ENCODE measurements around the gene PRKAG2. TPM values are rescaled to one million over a fixed set of nuclear protein-coding genes. Genes with fewer than 3 reads are reported as not detected.

PRKAG2 gene
- total and polyA plus RNA-seq, 5 donors = 162 to 298 (median 181) TPM

- Histone ChIP-seq H3K4me3 (ENCODE audit: low read length) (no peak overlapping the region), H3K4me1 (ENCODE audit: control insufficient read depth, insufficient read depth, low read length) (peaks cover 6% of the 10 kb centered on the region), H3K27ac (ENCODE audit: low read length) (no peak overlapping the region), H3K27me3 (ENCODE audit: control insufficient read depth, insufficient read depth) (no peaks in the 10 kb centered on the region), H3K9me3 (ENCODE audit: control insufficient read depth, low read length) (no peaks in the 10 kb centered on the region)
- intact Hi-C loops (cut with DNase I) = loop anchor here (5.0 to 10.0 kb wide), 5 partner anchors 187 to 394 kb away; no protein-coding TSS in a partner anchor
- DNase-seq = peak in 1 of 3 donors; percentile 9
- no peak for ATAC-seq
- 72% methylated on average over 18 of the region's 18 CpGs for WGBS
These were observed 118.0 kb downstream of the PRKAG2 start for GRCh38 chr7:151758622-151759540.

DNA sequence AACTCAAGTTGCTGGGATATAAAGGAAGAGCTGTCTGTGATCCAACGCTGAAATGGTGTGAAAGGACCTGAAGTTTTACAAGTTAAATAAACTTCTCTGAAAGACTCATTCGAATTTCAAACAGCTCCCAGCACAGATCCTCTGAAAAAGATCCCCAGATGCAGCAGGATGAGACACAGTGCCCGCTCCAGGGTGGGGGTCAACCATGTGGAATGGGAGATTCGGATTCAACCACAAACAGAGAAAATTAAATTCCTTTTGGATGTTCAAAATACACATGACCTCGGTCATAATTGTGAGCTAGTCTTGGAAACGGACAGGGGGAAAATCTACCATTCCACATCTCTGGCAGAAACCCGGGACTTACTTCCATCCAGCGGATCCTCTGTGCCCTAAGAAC, 119.6 kb downstream of the PRKAG2 start:
- 64% methylated on average over 8 of the region's 8 CpGs for WGBS
- intact Hi-C loops (cut with DNase I) = loop anchor here (5.0 to 10.0 kb wide), 5 partner anchors 185 to 392 kb away; no protein-coding TSS in a partner anchor
- H3K27ac ChIP-seq (ENCODE audit: low read length) = no peak overlapping the region

DNA sequence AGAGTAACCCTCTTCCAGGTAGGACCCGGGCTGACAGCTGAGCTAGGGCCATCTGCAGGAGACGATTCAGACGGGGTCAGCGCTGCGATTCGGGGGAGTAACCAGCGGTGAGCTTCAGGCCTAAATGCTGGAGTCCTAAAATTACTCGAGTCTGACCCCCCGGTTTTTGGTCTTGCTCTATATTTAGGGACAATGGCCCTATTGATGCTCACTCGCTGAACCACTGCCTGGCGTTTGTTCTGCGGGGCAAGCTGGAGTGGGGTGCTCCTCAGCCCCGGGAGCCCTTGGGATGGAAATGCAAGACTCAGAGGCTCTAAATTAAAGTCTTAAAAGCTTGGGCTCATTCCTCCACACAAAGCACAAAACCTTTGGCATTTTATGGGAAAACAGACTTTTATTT, 120.0 kb downstream of the PRKAG2 start:
- ATAC-seq (no peak), DNase-seq (no peak)
- 73% methylated on average over 13 of the region's 13 CpGs for WGBS
- Histone ChIP-seq H3K4me1 (ENCODE audit: control insufficient read depth, insufficient read depth, low read length) (peaks cover 6% of the 10 kb centered on the region), H3K27ac (ENCODE audit: low read length) (no peak overlapping the region), H3K27me3 (ENCODE audit: control insufficient read depth, insufficient read depth) (no peaks in the 10 kb centered on the region), H3K9me3 (ENCODE audit: control insufficient read depth, low read length) (no peaks in the 10 kb centered on the region), H3K4me3 (ENCODE audit: low read length) (no peak overlapping the region)
- intact Hi-C loops (cut with DNase I) = loop anchor here (5.0 to 10.0 kb wide), 5 partner anchors 185 to 392 kb away; no protein-coding TSS in a partner anchor

More for the DNA sequence above, 119.6 kb downstream of the PRKAG2 start:
- no peak for ATAC-seq
- DNase-seq = no peak
- H3K9me3 ChIP-seq (ENCODE audit: control insufficient read depth, low read length) = no peaks in the 10 kb centered on the region
- H3K4me1 ChIP-seq (ENCODE audit: control insufficient read depth, insufficient read depth, low read length) = peaks cover 6% of the 10 kb centered on the region
- no peak overlapping the region for H3K4me3 ChIP-seq (ENCODE audit: low read length)
- no peaks in the 10 kb centered on the region for H3K27me3 ChIP-seq (ENCODE audit: control insufficient read depth, insufficient read depth)

- no peak for ATAC-seq
- Histone ChIP-seq H3K27ac (ENCODE audit: low read length) (no peak overlapping the region), H3K27me3 (ENCODE audit: control insufficient read depth, insufficient read depth) (no peaks in the 10 kb centered on the region), H3K4me3 (ENCODE audit: low read length) (no peak overlapping the region), H3K4me1 (ENCODE audit: control insufficient read depth, insufficient read depth, low read length) (peaks cover 6% of the 10 kb centered on the region), H3K9me3 (ENCODE audit: control insufficient read depth, low read length) (no peaks in the 10 kb centered on the region)
- 85% methylated on average over 19 of the region's 19 CpGs for WGBS
- intact Hi-C loops (cut with DNase I) = loop anchor here (5.0 to 10.0 kb wide), 5 partner anchors 184 to 391 kb away; no protein-coding TSS in a partner anchor
- no peak for DNase-seq
These were observed 120.7 kb downstream of the PRKAG2 start for GRCh38 chr7:151756076-151756731.

DNA sequence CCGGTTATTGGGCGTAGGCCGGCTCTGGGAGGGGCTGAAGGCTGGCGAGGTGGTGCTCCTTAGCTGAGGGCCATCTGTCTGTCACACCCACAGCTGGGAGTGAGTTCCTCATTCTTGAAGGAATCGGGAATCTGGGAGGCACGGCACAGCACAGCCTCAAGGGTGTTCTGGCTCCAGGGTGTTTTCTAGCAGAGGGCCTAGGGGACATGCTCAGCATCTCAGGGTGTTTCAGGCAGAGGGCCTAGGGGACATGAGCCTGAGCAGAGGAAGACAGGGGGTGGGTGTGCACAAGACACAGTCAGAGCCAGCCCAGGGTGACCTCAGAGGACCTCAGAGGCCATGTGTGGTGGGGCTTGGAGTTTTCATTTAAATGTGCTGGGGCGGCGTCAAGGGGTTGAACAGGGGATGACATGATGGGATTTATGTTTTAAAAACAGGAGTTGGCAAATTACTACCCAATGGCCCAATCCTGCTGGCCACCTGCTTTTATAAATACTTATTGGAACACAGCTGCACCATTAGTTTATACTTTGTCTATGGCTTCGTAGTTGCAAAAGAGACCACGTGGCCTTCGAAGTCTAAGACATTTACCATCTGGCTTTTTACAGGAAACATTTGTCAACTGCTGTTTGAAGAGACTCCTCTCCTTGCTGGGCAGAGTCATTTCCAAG, 121.6 kb downstream of the PRKAG2 start:
- Histone ChIP-seq H3K9me3 (ENCODE audit: control insufficient read depth, low read length) (no peaks in the 10 kb centered on the region), H3K4me1 (ENCODE audit: control insufficient read depth, insufficient read depth, low read length) (peaks cover 6% of the 10 kb centered on the region), H3K27ac (ENCODE audit: low read length) (no peak overlapping the region), H3K27me3 (ENCODE audit: control insufficient read depth, insufficient read depth) (no peaks in the 10 kb centered on the region), H3K4me3 (ENCODE audit: low read length) (no peak overlapping the region)
- ATAC-seq (peak; percentile 11 to 23), DNase-seq (no peak)
- WGBS = 62% methylated on average over 11 of the region's 11 CpGs
- intact Hi-C loops (cut with DNase I) = loop anchor here (5.0 to 10.0 kb wide), 5 partner anchors 183 to 390 kb away; no protein-coding TSS in a partner anchor

GRCh38 chr7:151754688-151755130, 122.2 kb downstream of the PRKAG2 start:
- ATAC-seq = no peak

GRCh38 chr7:151754142-151754590, 122.7 kb downstream of the PRKAG2 start:
- no peaks in the 10 kb centered on the region for H3K9me3 ChIP-seq (ENCODE audit: control insufficient read depth, low read length)
- 20% methylated on average over 14 of the region's 14 CpGs for WGBS
- peak overlapping the region; percentile 65 for H3K27ac ChIP-seq (ENCODE audit: low read length)
- peaks cover 6% of the 10 kb centered on the region for H3K4me1 ChIP-seq (ENCODE audit: control insufficient read depth, insufficient read depth, low read length)
- intact Hi-C loops (cut with DNase I) = loop anchor here in 3 of 4 donors (10.0 kb wide), 3 partner anchors 189 to 389 kb away; no protein-coding TSS in a partner anchor
- peak; percentile 85 to 92 (median 88) for DNase-seq
- H3K27me3 ChIP-seq (ENCODE audit: control insufficient read depth, insufficient read depth) = no peaks in the 10 kb centered on the region
- ATAC-seq = peak; percentile 90 to 93
- no peak overlapping the region for H3K4me3 ChIP-seq (ENCODE audit: low read length)

More at GRCh38 chr7:151754688-151755130, 122.2 kb downstream of the PRKAG2 start:
- Histone ChIP-seq H3K4me3 (ENCODE audit: low read length) (no peak overlapping the region), H3K27me3 (ENCODE audit: control insufficient read depth, insufficient read depth) (no peaks in the 10 kb centered on the region), H3K4me1 (ENCODE audit: control insufficient read depth, insufficient read depth, low read length) (peaks cover 6% of the 10 kb centered on the region), H3K27ac (ENCODE audit: low read length) (peak overlapping the region; percentile 9), H3K9me3 (ENCODE audit: control insufficient read depth, low read length) (no peaks in the 10 kb centered on the region)
- 93% methylated on average over 17 of the region's 17 CpGs for WGBS
- no peak for DNase-seq
- intact Hi-C loops (cut with DNase I) = loop anchor here (5.0 to 10.0 kb wide), 5 partner anchors 182 to 390 kb away; no protein-coding TSS in a partner anchor

- ATAC-seq = no peak
- intact Hi-C loops (cut with DNase I) = loop anchor here in 3 of 4 donors (10.0 kb wide), 3 partner anchors 188 to 388 kb away; no protein-coding TSS in a partner anchor
- Histone ChIP-seq H3K27me3 (ENCODE audit: control insufficient read depth, insufficient read depth) (no peaks in the 10 kb centered on the region), H3K9me3 (ENCODE audit: control insufficient read depth, low read length) (no peaks in the 10 kb centered on the region), H3K4me1 (ENCODE audit: control insufficient read depth, insufficient read depth, low read length) (peaks cover 6% of the 10 kb centered on the region), H3K4me3 (ENCODE audit: low read length) (no peak overlapping the region), H3K27ac (ENCODE audit: low read length) (no peak overlapping the region)
- 94% methylated on average over 19 of the region's 19 CpGs for WGBS
- DNase-seq = no peak
These were observed 123.9 kb downstream of the PRKAG2 start for GRCh38 chr7:151752816-151753595.

GRCh38 chr7:151752037-151752436, 124.9 kb downstream of the PRKAG2 start:
- DNase-seq = no peak
- 94% methylated on average over 8 of the region's 8 CpGs for WGBS

More at GRCh38 chr7:151752037-151752436, 124.9 kb downstream of the PRKAG2 start:
- no peaks in the 10 kb centered on the region for H3K27me3 ChIP-seq (ENCODE audit: control insufficient read depth, insufficient read depth)
- H3K4me1 ChIP-seq (ENCODE audit: control insufficient read depth, insufficient read depth, low read length) = peaks cover 6% of the 10 kb centered on the region
- ATAC-seq = no peak
- H3K9me3 ChIP-seq (ENCODE audit: control insufficient read depth, low read length) = no peaks in the 10 kb centered on the region
- intact Hi-C loops (cut with DNase I) = loop anchor here in 3 of 4 donors (10.0 kb wide), 3 partner anchors 187 to 387 kb away; no protein-coding TSS in a partner anchor
- no peak overlapping the region for H3K4me3 ChIP-seq (ENCODE audit: low read length)
- no peak overlapping the region for H3K27ac ChIP-seq (ENCODE audit: low read length)

Measured in right cardiac atrium (tissue), 5 donors.